CD4-positive, alpha-beta T cell (primary cell): ENCODE data around the gene ANKRD40. TPM values are rescaled to one million over a fixed set of nuclear protein-coding genes. Genes with fewer than 3 reads are reported as not detected.

Experiments
- ATAC-seq: fragments of 200-7000 bp; cut with Tn5 transposase; one replicate; pipeline ENCODE4 v1.10.0; 2022; ENCODE audit warnings: mild to moderate bottlenecking; ENCODE audit not compliant: poor library complexity
- CTCF ChIA-PET: fragments of 350-600 bp; sonication (Branson Sonifier 250); formaldehyde crosslinking; loops from one replicate; lab custom pipeline; 2021; ENCODE audit warnings: antibody characterized with exemption, inconsistent platforms; lab: Charles Lee
- POLR2A ChIA-PET: fragments of 350-600 bp; sonication (Branson Sonifier 250); formaldehyde crosslinking; loops from one replicate; lab custom pipeline; 2021; ENCODE audit warnings: antibody characterized with exemption, inconsistent platforms; lab: Charles Lee
- DNase-seq, 14 experiments: peaks; one replicate each; pipeline ENCODE4 v3.0.0-alpha.2; 2013 to 2020; ENCODE audit warnings: mixed read lengths in 2 of 14
- H3K27ac ChIP-seq, 2 donors: one replicate each; pipeline versions ENCODE4 v1.5.1 to v1.7.0; 2013; ENCODE audit warnings: low read length in 2 of 2, low read depth in 1 of 2, mild to moderate bottlenecking in 1 of 2
- H3K27me3 ChIP-seq, 2 experiments: 1 replicate in 1 of 2; 2 replicates in 1 of 2; pipeline versions ENCODE4 v1.6.1 to v1.7.0; 2013; ENCODE audit warnings: low read length in 2 of 2, control low read depth in 1 of 2, mild to moderate bottlenecking in 1 of 2, moderate library complexity in 1 of 2; ENCODE audit not compliant: insufficient read depth in 2 of 2, control insufficient read depth in 1 of 2
- H3K36me3 ChIP-seq: one replicate; pipeline ENCODE4 v1.6.1; 2013; ENCODE audit warnings: low read length, control low read depth; ENCODE audit not compliant: insufficient read depth
- H3K4me1 ChIP-seq: one replicate; pipeline ENCODE4 v1.6.1; 2013; ENCODE audit warnings: low read length, control low read depth; ENCODE audit not compliant: insufficient read depth
- H3K4me3 ChIP-seq: one replicate; pipeline ENCODE4 v1.5.1; 2013; ENCODE audit warnings: mild to moderate bottlenecking, low read length, moderate library complexity
- H3K9me3 ChIP-seq, 2 experiments: 1 replicate in 1 of 2; 2 replicates in 1 of 2; pipeline versions ENCODE4 v1.6.1 to v1.7.0; 2013; ENCODE audit warnings: low read length in 2 of 2, mild to moderate bottlenecking in 2 of 2, control low read depth in 1 of 2, moderate library complexity in 1 of 2; ENCODE audit not compliant: control insufficient read depth in 1 of 2, insufficient read depth in 1 of 2
- H3K27ac Mint-ChIP-seq: one replicate; pipeline ENCODE4 v1.8.0; 2020; ENCODE audit warnings: mixed read lengths
- H3K27me3 Mint-ChIP-seq: one replicate; pipeline ENCODE4 v1.8.0; 2021; ENCODE audit warnings: mixed read lengths
- H3K36me3 Mint-ChIP-seq: one replicate; pipeline ENCODE4 v1.8.0; 2021; ENCODE audit warnings: low read depth, mixed read lengths
- H3K4me1 Mint-ChIP-seq: one replicate; pipeline ENCODE4 v1.8.0; 2021; ENCODE audit warnings: low read depth, mixed read lengths
- H3K4me3 Mint-ChIP-seq: one replicate; pipeline ENCODE4 v1.8.0; 2020; ENCODE audit warnings: mild to moderate bottlenecking, mixed read lengths
- H3K9me3 Mint-ChIP-seq: one replicate; pipeline ENCODE4 v1.8.0; 2020; ENCODE audit warnings: mixed read lengths
- intact Hi-C, 2 experiments: fragments of 100-400 bp; cut with DNase I in 1 of 2; cut with micrococcal nuclease in 1 of 2; formaldehyde crosslinking; loops; one replicate each; pipeline versions ENCODE4 v1.15.1 to v1.9.0; 2023 to 2025; cut with DNase I, micrococcal nuclease
- total RNA-seq, 174 experiments: library from RNA in 2 of 174; stranded (reverse) in 2 of 174; gene quantifications; one replicate each; pipeline ENCODE4 v1.2.3 and lab custom pipeline; 2021 to 2026
- TF ChIP-seq, protein P1 (sequence below): fragments of 200-600 bp; IDR thresholded peaks from one replicate; pipeline ENCODE4 v1.8.0; 2022; ENCODE audit warnings: antibody characterized with exemption, mild to moderate bottlenecking

The ANKRD40 gene
- total RNA-seq, 2 experiments from 2014 or later, result 22.8 to 24.0 TPM

GRCh38 chr17:50665838-50666237, 41.9 kb downstream of the ANKRD40 start:
- Histone ChIP-seq H3K27me3 (no peaks in the 10 kb centered on the region), H3K9me3 (no peaks in the 10 kb centered on the region), H3K4me3 (no peak overlapping the region), H3K36me3 (no peaks in the 10 kb centered on the region), H3K27ac (no peak overlapping the region), H3K4me1 (peaks cover 11% of the 10 kb centered on the region)
- DNase-seq, result no peak
- TF ChIP-seq, protein P1, sequence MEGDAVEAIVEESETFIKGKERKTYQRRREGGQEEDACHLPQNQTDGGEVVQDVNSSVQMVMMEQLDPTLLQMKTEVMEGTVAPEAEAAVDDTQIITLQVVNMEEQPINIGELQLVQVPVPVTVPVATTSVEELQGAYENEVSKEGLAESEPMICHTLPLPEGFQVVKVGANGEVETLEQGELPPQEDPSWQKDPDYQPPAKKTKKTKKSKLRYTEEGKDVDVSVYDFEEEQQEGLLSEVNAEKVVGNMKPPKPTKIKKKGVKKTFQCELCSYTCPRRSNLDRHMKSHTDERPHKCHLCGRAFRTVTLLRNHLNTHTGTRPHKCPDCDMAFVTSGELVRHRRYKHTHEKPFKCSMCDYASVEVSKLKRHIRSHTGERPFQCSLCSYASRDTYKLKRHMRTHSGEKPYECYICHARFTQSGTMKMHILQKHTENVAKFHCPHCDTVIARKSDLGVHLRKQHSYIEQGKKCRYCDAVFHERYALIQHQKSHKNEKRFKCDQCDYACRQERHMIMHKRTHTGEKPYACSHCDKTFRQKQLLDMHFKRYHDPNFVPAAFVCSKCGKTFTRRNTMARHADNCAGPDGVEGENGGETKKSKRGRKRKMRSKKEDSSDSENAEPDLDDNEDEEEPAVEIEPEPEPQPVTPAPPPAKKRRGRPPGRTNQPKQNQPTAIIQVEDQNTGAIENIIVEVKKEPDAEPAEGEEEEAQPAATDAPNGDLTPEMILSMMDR, result no peak
- CTCF ChIA-PET, result interaction anchor here (0.7 kb wide), 1 partner anchor 9 kb away, joined by 4 read pairs; no protein-coding TSS in a partner anchor
- Mint-ChIP-seq H3K4me1 (no peaks in the 10 kb centered on the region), H3K27me3 (no peaks in the 10 kb centered on the region), H3K27ac (no peak overlapping the region), H3K4me3 (no peak overlapping the region), H3K36me3 (no peaks in the 10 kb centered on the region), H3K9me3 (no peaks in the 10 kb centered on the region)
- intact Hi-C loops, result no loop called here
- ATAC-seq, result no peak
- POLR2A ChIA-PET, result no interaction called here

- Mint-ChIP-seq H3K36me3 (no peaks in the 10 kb centered on the region), H3K4me3 (no peak overlapping the region), H3K4me1 (no peaks in the 10 kb centered on the region), H3K27me3 (no peaks in the 10 kb centered on the region), H3K9me3 (no peaks in the 10 kb centered on the region), H3K27ac (no peak overlapping the region)
- POLR2A ChIA-PET, result no interaction called here
- Histone ChIP-seq H3K36me3 (no peaks in the 10 kb centered on the region), H3K27me3 (no peaks in the 10 kb centered on the region), H3K4me1 (peaks cover 15% of the 10 kb centered on the region), H3K27ac (no peak overlapping the region), H3K4me3 (no peak overlapping the region), H3K9me3 (no peaks in the 10 kb centered on the region)
- TF ChIP-seq, protein P1, result no peak
- DNase-seq (no peak), ATAC-seq (no peak)
- CTCF ChIA-PET, result no interaction called here
- intact Hi-C loops, result no loop called here
These were observed 42.8 kb downstream of the ANKRD40 start for GRCh38 chr17:50664788-50665458.

DNA sequence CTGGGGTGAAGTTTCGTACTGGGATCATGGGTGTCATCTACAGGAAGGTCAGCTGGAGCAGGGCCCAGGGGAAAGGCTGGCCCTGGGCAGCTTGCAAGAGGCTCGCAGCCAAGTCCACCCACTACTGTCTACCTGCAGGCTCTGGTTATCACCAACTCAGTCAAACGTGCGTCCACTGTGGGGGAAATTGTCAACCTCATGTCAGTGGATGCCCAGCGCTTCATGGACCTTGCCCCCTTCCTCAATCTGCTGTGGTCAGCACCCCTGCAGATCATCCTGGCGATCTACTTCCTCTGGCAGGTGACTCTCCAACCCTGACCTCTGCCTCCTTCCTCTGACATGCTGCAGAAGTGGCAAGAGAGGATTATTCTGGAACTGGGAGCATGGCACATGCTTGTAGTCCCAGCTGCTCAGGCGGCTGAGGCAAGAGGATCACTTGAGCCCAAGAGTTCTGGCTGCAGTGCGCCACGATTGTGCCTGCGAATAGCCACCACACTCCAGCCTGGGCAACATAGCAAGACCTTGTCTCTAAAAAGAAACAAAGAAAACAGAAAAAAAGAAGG, 43.8 kb downstream of the ANKRD40 start:
- ATAC-seq (no peak), DNase-seq (no peak)
- ChIA-PET POLR2A (no interaction called here), CTCF (no interaction called here)
- no peak overlapping the region for H3K4me3 Mint-ChIP-seq
- Histone ChIP-seq H3K4me3 (no peak overlapping the region), H3K9me3 (no peaks in the 10 kb centered on the region), H3K4me1 (peaks cover 15% of the 10 kb centered on the region), H3K27me3 (no peaks in the 10 kb centered on the region), H3K27ac (no peak overlapping the region), H3K36me3 (no peaks in the 10 kb centered on the region)
- no peaks in the 10 kb centered on the region for H3K27me3 Mint-ChIP-seq
- no peak overlapping the region for H3K27ac Mint-ChIP-seq
- H3K4me1 Mint-ChIP-seq, result no peaks in the 10 kb centered on the region
- intact Hi-C loops, result no loop called here
- TF ChIP-seq, protein P1, result no peak
- no peaks in the 10 kb centered on the region for H3K9me3 Mint-ChIP-seq
- H3K36me3 Mint-ChIP-seq, result no peaks in the 10 kb centered on the region
